DMS153 treated with DMSO at 0.1 percent for 48 hours (cell line): ENCODE data around the gene APLP1.
"Not testable (repeated sequence)": the region's sequence is repeated elsewhere in the genome, so short reads cannot be mapped to it uniquely, and the experiment has no call there.

Source experiments
- DNase-seq: peaks from one replicate; lab custom pipeline; 2025; ENCODE audit not compliant: unreplicated experiment; lab: John Stamatoyannopoulos, UW

Gene APLP1

DNA sequence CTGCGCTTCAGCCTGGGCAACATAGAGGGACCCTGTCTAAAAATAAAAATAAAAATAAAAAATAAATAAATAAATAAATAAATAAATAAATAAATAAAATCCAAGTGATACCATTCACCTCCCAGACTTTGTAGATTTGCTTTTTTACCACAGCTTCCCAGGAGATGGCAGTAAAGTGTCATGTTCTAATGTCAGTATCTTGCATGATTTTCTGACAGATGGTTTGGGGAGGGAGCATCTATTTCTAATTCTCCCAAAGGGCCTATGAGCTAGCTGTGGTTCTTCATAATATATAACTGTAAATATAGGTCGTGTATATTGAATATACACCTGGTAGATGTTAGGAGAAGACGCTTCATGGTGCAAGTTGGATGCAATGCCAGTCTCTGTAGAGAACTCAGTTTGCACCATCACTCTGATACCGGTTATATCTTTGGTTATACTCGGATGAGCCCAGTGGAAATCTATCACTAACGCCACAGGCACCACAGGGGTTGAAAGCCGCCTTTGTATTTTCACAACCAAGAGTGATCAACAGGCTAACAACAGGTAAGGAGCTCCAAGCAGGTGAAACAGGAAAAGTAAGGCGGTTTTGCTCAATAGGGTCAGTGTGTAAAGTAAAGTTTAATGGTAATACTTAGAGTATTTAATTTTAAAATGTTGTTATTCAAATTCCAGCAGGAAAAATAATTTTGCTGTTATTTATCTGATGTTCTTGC lies 13.9 kb downstream of the APLP1 start:
- peak; percentile 60 for DNase-seq

DNA sequence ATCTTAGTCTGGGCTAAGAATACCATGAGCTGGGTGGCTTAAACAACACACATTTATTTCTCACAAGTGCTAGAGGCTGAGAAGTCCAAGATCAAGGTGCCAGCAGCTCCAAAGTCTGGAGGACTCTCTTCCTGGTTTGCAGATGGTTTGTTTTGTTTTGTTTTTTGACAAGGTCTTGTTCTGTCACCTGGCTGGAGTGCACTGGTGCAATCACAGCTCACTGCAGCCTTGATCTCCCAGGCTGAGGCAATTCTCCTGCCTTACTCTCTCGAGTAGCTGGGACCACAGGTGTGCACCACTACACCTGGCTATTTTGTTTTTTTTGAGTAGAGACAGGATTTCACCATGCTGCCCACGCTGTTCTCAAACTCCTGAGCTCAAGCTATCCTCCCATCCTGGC lies 15.5 kb downstream of the APLP1 start:
- no peak for DNase-seq

DNA sequence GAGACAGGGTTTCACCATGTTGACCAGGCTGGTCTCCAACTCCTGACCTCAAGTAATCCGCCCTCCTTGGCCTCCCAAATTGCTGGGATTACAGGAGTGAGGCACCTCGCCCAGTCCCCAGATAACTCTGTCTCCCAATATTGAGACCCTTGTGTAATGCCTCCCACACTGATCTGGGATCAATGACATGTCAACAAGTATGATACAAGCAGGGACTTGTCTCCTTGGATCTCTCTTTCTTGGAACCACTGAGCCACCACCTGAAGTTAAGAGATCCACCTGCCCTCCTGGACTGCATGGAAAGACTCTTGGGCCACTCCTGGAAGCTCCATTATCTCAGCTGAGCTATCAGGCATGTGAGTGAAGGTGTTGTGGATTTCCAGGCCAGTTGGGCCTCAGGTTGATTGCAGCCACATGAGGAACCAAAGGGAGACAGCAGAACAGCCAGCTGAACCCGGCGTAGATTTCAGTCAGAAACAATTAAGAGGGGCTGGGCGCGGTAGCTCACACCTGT lies 16.9 kb downstream of the APLP1 start:
- no peak for DNase-seq

DNA sequence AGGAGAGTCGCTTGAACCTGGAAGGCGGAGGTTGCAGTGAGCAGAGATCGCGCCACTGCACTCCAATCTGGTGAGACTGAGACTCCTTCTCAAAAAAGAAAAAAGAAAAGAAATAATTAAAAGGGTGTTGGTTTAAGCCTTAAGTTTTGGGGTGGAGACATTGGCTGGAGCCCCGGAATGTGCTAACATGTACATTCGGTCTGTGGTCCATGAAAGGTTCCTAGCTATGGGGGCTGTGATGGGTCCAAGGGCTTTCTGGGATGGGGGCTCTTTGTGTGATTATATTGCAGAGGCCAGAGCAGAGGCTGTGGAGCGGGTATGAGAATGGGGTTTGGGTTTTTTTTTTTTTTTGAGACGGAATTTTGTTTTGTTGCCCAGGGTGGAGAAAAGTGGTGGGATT lies 17.5 kb downstream of the APLP1 start:
- DNase-seq = no peak

DNA sequence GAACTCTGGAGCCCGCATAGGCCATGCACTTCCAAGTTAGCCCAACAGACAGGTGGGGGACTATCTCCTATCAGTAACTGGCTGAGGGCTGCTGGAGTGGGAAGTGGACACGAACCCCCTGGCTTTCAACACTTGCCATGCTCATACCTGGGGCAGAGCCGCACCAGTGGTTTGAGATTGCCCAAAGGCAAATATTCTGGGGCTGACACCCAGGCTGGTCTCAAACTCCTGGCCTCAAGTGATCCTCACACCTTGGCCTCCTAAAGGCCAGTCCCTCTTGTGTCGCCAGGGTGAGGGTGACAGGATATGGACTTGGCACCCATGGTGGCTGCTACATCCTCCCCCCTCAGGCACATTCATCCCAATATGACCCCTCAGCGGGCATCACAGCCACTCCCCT lies 18.8 kb downstream of the APLP1 start:
- DNase-seq = no peak

DNA sequence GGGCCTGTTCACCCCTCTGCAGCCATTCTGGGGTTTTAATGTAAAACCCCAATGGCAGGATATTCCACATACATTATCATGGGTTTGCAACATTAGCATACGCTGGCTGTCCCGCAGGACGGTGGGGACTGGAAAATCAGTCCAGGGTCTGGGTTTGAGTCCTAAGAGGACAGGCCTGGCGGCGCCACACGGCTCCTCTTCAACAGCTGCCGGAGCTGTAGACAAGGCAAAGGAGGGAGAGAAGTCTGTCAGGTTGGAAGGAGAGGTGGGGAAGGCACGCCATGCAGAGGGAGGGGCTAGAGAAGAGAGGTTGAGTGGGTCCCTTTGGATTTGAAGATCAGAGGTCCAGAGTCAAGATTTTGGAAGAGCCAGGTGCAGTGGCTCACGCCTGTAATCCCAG lies 20.0 kb downstream of the APLP1 start:
- no peak for DNase-seq

DNA sequence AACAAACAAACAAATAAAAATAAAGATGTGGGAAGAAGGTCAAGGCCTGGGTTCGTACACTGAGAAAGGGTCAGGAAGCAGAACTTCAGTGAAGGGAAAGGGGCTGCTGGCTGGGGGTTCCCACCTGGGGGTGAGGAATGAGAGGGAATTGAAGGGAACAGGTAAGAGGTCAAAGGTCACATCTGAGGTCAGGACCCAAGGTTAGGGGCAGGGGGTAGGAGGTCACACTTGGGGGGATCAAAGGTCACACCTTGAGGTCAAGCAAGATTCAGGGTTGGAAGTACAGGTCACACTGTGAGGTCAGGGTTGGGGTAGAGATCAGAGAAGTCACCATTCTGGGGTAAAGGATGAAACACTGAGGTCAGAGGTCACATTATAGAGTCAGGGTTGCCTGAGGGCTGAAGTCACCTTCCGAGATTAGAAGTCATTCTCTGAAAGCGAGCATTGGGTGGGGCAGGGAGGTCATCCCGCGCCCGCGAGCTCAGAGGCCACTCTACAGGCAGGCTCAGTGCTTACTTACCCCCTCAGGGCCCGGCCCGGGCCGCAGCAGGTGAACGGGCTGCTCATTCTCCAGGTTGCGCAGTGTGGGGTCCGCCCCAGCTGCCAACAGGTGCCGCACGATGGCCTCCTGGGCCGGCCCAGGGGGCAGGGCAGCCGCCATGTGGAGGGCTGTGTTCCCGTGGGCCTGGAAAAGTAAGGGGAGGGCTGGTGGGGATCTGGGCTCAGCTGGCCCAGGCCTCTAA lies 21.2 kb downstream of the APLP1 start:
- no peak for DNase-seq

DNA sequence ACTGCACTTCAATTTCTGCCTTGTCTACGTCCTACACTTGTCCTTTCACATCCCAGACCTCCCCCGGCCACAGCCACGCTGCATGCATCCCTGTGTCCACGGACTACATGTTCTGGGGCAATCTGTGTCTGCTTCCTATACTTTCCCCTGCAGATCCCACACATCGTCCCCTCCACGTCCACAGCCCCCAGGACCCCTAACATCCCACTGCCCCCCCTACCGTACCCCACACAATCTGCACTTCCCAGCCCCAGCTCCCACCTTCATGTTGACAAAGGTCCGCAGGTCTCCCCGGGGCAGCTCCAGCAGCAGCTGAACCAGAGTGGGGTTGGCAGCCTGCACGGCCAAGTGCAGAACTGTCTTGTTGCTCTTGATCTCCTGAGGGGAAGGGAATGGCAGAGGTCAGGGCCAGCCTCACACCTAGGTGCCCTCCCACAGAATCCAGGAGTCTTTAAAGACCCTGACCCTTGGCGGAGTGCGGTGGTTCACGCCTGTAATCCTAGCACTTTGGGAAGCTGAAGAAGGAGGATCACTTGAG lies 21.8 kb downstream of the APLP1 start:
- DNase-seq = no peak

DNA sequence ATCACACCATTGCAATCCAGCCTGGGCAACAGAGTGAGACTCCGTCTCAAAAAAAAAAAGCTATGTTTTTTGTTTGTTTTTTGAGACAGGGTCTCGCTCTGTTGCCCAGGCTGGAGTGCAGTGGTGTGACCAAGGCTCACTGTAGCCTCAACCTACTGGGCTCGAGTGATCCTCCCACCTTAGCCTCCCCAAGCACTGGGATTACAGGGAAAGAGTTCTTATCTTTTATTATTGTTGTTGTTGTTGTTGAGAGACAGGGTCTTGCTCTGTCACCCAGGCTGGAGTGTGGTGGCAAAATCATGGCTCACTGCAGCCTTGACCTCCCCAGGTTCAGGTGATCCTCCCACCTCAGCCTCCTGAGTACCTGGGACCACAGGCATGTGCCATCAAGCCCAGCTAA lies 23.4 kb downstream of the APLP1 start:
- not testable (repeated sequence) for DNase-seq

DNA sequence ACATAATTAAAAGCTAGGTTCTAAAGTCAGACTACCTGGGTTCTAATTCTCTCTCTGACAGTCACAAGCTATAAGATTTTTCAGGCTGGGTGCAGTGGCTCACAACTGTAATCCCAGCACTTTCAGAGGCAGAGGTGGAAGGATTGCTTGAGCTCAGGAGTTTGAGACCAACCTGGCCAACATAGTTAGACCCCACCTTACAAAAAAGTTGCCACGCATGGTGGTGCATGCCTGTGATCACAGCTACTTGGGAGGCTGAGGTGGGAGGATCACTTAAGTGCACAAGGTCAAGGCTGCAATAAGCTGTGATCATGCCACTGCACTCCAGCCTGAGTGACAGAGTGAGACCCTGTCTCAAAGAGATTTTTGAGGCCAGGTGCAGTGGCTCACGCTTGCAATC lies 26.0 kb downstream of the APLP1 start:
- DNase-seq = no peak

DNA sequence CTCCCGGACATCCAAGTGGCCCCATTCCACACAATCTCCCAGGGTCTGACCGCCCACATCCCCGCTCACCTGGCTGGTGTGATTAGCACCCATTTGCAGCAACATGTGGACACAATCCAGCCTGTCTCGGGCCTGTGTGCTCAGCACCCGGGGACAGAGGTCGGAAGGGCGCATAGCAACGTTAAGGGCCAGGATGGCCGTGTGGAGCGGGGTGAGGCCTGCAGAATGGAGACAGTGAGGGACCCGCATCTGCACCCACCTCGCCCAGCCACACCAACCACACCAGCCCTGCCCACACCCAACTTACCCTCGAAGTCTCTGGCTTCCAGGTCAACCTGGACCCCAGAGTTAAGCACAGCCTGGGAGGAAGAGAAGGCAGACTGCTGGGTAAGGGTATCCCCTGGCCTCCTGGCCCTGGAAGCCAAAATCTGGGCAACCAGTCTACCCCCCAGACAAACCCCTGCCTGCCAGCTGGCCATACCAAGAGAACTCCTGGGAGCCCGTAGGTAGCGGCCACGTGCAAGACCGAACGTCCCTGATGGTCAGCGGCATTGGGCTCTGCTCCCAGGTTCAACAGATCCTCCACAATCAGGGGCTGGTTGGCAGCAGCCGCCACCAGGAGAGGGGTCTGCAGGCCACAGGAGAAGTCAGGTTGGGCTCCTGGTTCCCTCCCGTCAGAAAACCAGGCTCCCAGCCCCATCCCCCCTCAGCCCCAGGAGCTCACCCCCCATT lies 27.7 kb downstream of the APLP1 start:
- no peak for DNase-seq

DNA sequence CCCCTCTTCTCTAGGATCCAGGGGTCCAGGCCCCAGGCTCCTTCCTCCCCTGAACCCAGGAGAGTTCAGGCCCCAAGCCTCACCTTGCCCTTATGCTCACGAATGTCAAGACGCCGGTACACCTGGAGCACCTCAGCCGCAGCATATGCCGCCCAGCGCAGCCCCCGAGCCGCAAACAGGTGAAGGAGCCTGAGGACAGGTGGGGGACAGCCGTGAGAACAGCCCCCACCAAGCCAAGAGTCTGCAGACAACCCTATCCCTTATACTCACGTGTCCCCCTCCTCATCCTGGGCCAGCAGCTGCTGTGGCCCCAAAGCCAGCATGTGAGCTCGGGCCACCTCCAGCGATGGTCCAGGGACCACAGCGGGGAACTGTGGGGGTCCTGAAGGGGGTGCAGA lies 28.3 kb downstream of the APLP1 start:
- DNase-seq = no peak

DNA sequence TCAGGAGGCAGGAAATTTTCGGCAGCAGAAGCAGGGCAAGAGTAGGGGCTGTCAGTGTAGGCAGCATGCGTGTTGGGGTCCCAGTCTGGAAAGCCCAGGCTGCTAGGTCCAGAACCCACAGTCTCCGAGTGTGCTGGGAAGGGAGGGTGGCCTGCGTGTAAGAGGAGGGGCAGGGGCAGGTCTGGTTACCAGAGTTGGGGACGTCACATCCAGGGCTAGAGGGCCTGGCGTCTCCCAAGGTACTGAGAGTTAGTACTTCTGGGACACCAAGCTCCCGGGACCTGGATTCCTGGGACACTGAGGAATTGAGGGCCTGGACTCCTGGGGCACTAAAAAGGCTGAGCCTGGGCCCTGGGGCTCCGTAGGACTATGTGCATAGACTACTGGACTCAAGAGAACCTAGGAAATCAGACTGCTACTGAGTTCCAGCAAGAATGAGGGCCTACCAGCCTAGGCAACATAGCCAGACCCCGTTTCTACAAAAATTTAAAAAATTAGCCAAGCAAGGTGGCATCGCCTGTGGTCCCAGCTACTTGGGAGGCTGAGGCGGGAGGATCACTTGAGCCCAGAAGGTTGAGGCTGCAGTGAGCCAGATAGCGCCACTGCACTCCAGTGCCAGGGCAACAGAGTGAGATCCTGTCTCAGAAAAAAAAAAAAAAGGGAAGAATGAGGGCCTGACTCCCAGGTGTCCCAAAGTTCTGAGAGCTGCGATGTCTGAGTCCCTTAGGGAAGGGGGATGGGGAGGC lies 29.5 kb downstream of the APLP1 start:
- DNase-seq = no peak

DNA sequence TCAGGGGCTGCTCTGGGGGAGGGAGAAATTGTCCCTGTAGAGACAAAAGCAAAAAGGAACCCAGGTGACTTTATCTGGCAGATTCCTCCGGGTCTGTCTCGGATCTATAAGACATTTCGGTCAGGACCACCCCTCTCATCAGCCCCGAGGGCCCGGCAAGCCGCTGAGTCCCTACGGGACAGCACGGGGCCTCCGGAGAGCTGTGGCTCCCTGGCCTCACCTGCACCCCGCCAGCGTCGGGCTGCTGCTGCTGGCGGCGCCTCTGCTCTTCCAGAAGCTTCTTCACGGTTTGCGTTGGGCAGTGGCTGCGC lies 30.1 kb downstream of the APLP1 start:
- DNase-seq = no peak

DNA sequence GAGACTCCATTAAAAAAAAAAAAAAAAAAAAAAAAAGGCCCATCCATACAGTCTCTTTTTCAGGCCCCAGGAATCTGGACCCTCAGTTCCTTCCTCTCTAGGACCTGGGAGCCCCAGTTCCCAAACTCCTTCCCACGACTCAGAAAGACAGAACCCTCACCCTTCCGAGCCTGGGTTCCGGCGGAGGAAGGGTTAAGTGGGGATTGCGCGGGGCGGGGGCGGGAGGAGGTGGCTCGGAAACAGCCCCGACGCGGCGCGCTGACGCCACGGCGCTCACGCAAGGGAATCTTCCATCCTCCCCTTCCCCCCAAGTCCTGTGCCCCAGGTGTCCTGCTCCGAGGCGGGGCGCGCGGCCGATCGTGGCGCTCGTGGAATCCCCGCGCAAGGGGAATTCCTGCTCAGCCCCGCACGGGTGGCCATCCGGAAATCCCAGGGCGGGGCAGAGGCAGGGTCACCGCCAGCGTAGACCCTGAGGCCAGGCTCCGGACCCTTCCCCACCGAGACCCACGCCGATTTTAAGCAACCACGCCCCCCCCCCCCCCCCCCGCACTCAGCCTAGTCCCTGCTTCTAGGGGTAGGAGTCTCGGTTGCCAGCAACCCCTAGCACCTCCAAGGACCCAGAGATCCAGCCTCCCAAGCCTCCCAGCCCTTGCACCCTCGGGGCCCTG lies 31.3 kb downstream of the APLP1 start:
- DNase-seq = peak; percentile 38

DNA sequence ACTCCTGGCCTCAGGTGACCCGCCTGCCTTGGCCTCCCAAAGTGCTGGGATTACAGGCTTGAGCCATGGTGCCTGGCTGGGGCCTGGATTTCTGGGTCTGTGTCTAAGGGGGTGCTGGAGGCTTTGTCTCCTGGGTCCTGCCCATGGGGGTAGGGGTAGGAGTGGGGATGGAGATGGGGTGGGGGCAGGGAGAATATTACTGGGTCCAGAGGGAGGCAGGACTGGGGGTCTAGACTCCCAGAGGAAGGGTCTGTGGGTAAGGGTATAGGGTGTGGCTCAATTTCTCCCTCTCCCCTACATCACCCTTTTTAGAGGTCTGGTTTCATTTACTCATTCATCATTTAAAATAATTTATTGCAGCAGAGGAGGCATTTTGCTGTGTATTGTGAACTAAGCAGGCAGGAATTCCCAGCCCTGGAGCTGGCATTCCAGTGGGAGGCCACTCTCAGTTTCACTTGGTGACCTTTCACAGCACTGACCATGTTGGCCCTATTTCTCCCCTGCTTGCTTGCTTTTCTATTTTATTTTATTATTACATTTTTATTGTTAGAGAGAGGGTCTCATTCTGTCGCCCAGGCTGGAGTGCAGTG lies 32.8 kb downstream of the APLP1 start:
- DNase-seq = no peak

DNA sequence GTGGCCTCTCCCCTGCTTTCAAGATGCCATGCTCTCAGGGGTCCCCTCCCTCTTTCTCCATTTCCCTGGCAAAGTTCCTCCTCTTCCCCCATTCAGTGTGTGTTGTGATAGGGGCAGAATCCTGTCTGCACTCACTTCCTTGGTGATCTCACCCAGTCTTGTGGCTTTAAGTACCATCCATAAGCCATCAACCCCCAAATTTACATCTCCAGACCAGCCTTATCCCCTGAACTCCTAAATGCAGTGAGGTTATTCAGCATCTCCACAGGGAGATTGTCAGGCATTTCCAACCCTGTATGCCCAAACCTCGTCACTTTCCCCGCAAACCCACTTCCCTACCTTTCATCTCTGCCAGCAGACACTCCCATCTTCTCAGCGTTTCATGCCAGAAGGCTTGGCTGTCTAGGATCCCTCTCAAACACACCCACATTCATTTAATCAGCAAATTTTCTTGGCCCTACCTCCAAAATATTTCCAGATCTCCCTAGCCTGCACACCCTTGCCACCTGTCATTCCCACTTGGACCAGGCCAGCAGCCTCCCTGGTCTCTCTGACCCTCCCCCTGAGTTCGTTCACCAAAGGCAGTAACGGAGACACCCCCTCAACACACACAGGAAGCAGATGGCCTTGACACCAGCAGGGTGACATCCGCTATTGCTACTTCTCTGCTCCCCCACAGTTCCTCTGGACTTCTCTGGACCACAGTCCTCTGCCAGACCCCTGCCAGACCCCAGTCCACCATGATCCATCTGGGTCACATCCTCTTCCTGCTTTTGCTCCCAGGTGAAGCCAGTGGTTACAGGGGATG lies 33.7 kb downstream of the APLP1 start, which contains the start of gene HCST:
Gene HCST, plus strand, starts transcription at position 676 of the 808 bp plus-strand sequence. Its CDS starts 65 bp downstream, at position 741.
- no peak for DNase-seq

DNA sequence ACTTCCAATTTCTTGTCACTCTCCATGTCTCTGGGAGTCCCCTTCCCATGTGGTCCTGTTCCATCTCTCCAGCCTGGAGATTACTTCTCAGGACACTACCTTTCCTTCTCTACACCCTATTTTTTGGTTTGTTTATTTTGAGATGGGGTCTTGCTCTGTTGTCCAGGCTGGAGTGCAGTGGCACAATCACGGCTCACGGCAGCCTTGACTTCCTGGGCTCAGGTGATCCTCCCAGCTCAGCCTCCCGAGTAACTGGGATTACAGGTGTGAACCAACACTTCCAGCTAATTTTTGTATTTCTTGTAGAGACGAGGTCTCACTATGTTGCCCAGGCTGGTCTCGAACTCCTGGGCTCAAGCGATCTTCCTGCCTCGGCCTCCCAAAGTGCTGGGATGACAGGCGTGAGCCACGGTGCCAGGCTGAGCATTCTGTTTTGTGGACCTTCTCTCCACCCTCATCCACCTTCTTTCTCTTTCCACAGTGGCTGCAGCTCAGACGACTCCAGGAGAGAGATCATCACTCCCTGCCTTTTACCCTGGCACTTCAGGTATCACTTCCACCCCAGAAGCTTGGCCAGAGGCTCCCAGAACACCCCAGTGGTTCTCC lies 34.6 kb downstream of the APLP1 start:
- DNase-seq = no peak
